ENCODE measurements around the gene DENND2D. TPM values are rescaled to one million over a fixed set of nuclear protein-coding genes. Genes with fewer than 3 reads are reported as not detected.

Gene DENND2D
- total RNA-seq, 3 donors from 2014 or later = 27.7 to 70.8 (median 34.4) TPM

GRCh38 chr1:111214074-111214801, 13.8 kb upstream of the DENND2D start:
- Histone ChIP-seq H3K27me3 (no peaks in the 10 kb centered on the region), H3K4me1 (no peaks in the 10 kb centered on the region), H3K9me3 (no peaks in the 10 kb centered on the region), H3K4me3 (no peak overlapping the region), H3K36me3 (no peaks in the 10 kb centered on the region), H3K27ac (no peak overlapping the region)
- TF ChIP-seq POLR2AphosphoS5 (IDR thresholded peaks at IDR 0.05) (no peak), CTCF (IDR thresholded peaks at IDR 0.05) (no peak), POLR2A (IDR thresholded peaks at IDR 0.05) (no peak)
- intact Hi-C loops (cut with DNase I; ENCODE audit: low total_unique reads) = no loop called here
- DNase-seq (ENCODE audit: low spot score in 2 of 2) = no peak

- Histone ChIP-seq H3K36me3 (no peaks in the 10 kb centered on the region), H3K4me1 (no peaks in the 10 kb centered on the region), H3K27ac (no peak overlapping the region), H3K9me3 (no peaks in the 10 kb centered on the region), H3K27me3 (no peaks in the 10 kb centered on the region), H3K4me3 (no peak overlapping the region)
- intact Hi-C loops (cut with DNase I; ENCODE audit: low total_unique reads) = no loop called here
- DNase-seq (ENCODE audit: low spot score in 2 of 2) = no peak
- TF ChIP-seq POLR2AphosphoS5 (IDR thresholded peaks at IDR 0.05) = no peak
- TF ChIP-seq CTCF (IDR thresholded peaks at IDR 0.05) = no peak
- no peak for TF ChIP-seq POLR2A (IDR thresholded peaks at IDR 0.05)
Observed at GRCh38 chr1:111213412-111213811, 13.0 kb upstream of the DENND2D start.

GRCh38 chr1:111212634-111213335, 12.3 kb upstream of the DENND2D start:
- Histone ChIP-seq H3K4me1 (no peaks in the 10 kb centered on the region), H3K36me3 (no peaks in the 10 kb centered on the region), H3K9me3 (no peaks in the 10 kb centered on the region), H3K27me3 (no peaks in the 10 kb centered on the region), H3K4me3 (no peak overlapping the region), H3K27ac (no peak overlapping the region)
- TF ChIP-seq POLR2A (IDR thresholded peaks at IDR 0.05) = no peak
- TF ChIP-seq POLR2AphosphoS5 (IDR thresholded peaks at IDR 0.05) = no peak
- no peak for TF ChIP-seq CTCF (IDR thresholded peaks at IDR 0.05)
- intact Hi-C loops (cut with DNase I; ENCODE audit: low total_unique reads) = no loop called here
- DNase-seq (ENCODE audit: low spot score in 2 of 2) = no peak

- Histone ChIP-seq H3K27me3 (no peaks in the 10 kb centered on the region), H3K9me3 (no peaks in the 10 kb centered on the region), H3K4me1 (no peaks in the 10 kb centered on the region), H3K27ac (no peak overlapping the region), H3K36me3 (no peaks in the 10 kb centered on the region), H3K4me3 (no peak overlapping the region)
- TF ChIP-seq CTCF (IDR thresholded peaks at IDR 0.05) = no peak
- no peak for TF ChIP-seq POLR2A (IDR thresholded peaks at IDR 0.05)
- TF ChIP-seq POLR2AphosphoS5 (IDR thresholded peaks at IDR 0.05) = no peak
- no peak for DNase-seq (ENCODE audit: low spot score in 2 of 2)
- intact Hi-C loops (cut with DNase I; ENCODE audit: low total_unique reads) = no loop called here
Observed at GRCh38 chr1:111211921-111212320, 11.5 kb upstream of the DENND2D start.

GRCh38 chr1:111209622-111210021, 9.2 kb upstream of the DENND2D start:
- intact Hi-C loops (cut with DNase I; ENCODE audit: low total_unique reads) = loop anchor here (5.0 kb wide), 1 partner anchor 1103 kb away; no protein-coding TSS in a partner anchor
- H3K4me3 ChIP-seq = no peak overlapping the region
- H3K27ac ChIP-seq = no peak overlapping the region
- DNase-seq (ENCODE audit: low spot score in 2 of 2) = no peak
- no peaks in the 10 kb centered on the region for H3K9me3 ChIP-seq
- no peaks in the 10 kb centered on the region for H3K27me3 ChIP-seq
- no peaks in the 10 kb centered on the region for H3K36me3 ChIP-seq
- no peaks in the 10 kb centered on the region for H3K4me1 ChIP-seq
- no peak for TF ChIP-seq POLR2AphosphoS5 (IDR thresholded peaks at IDR 0.05)
- no peak for TF ChIP-seq CTCF (IDR thresholded peaks at IDR 0.05)
- no peak for TF ChIP-seq POLR2A (IDR thresholded peaks at IDR 0.05)

Measured in breast epithelium (tissue), 4 donors.